H1 (cell line): ENCODE data around the gene KAT8. TPM values are rescaled to one million over a fixed set of nuclear protein-coding genes. Genes with fewer than 3 reads are reported as not detected.

Source experiments
- BACH1 ChIP-seq: IDR thresholded peaks from 2 replicates; pipeline ENCODE4 v1.6.1; 2012; ENCODE audit warnings: low read length, improper control_type of control experiment
- EZH2 ChIP-seq: fragments of 200-600 bp; sonication (generic); IDR thresholded peaks from 2 replicates; pipeline ENCODE4 v1.7.1; 2012; ENCODE audit warnings: low read depth, mild to moderate bottlenecking, moderate library complexity, low read length, inconsistent platforms; ENCODE audit not compliant: severe bottlenecking
- JUN ChIP-seq: IDR thresholded peaks from 2 replicates; pipeline ENCODE4 v1.6.1; 2011; ENCODE audit warnings: low read depth, mild to moderate bottlenecking, improper control_type of control experiment, low read length
- NRF1 ChIP-seq: IDR thresholded peaks from 2 replicates; pipeline ENCODE4 v1.6.1; 2011; ENCODE audit warnings: mild to moderate bottlenecking, low read depth, low read length, improper control_type of control experiment
- PHF8 ChIP-seq: fragments of 200-600 bp; sonication (generic); conservative IDR thresholded peaks from 2 replicates; pipeline ENCODE4 v1.7.1; 2012; ENCODE audit warnings: low read depth, mild to moderate bottlenecking, inconsistent platforms, low read length, moderate library complexity
- POLR2A ChIP-seq, 2 experiments: IDR thresholded peaks; 1 replicate in 1 of 2; 2 replicates in 1 of 2; pipeline ENCODE4 v1.6.1; 2011; ENCODE audit warnings: low read depth in 2 of 2, low read length in 2 of 2, mild to moderate bottlenecking in 2 of 2; ENCODE audit errors: control extremely low read depth in 1 of 2
- RBBP5 ChIP-seq: IDR thresholded peaks from 2 replicates; pipeline ENCODE4 v1.7.1; 2012; ENCODE audit warnings: low read depth, mild to moderate bottlenecking, inconsistent platforms, low read length, moderate library complexity, borderline replicate concordance
- RNF2 ChIP-seq: fragments of 200-900, 300-1000 bp; sonication (generic); IDR thresholded peaks from 2 replicates; pipeline ENCODE4 v1.7.1; 2016; ENCODE audit warnings: borderline replicate concordance, low read depth, mild to moderate bottlenecking, antibody characterized with exemption, low read length; ENCODE audit not compliant: poor library complexity, severe bottlenecking; ENCODE audit errors: missing control alignments
- SIN3A ChIP-seq, 2 experiments: IDR thresholded peaks in 1 of 2; conservative IDR thresholded peaks in 1 of 2; 2 replicates each; pipeline ENCODE4 v1.6.1; 2011 to 2012; ENCODE audit warnings: low read length in 2 of 2, improper control_type of control experiment in 1 of 2, low read depth in 1 of 2, mild to moderate bottlenecking in 1 of 2
- SP1 ChIP-seq: IDR thresholded peaks from 2 replicates; pipeline ENCODE4 v1.6.1; 2011; ENCODE audit warnings: low read depth, low read length
- SRF ChIP-seq: IDR thresholded peaks from 2 replicates; pipeline ENCODE4 v1.6.1; 2011; ENCODE audit warnings: mild to moderate bottlenecking, low read depth, low read length, moderate library complexity
- SUZ12 ChIP-seq: fragments of 200-600 bp; sonication (generic); IDR thresholded peaks from 2 replicates; pipeline ENCODE4 v1.6.1; 2012; ENCODE audit warnings: mild to moderate bottlenecking, inconsistent platforms, low read length, moderate library complexity, mixed read lengths
- TAF1 ChIP-seq: IDR thresholded peaks from 2 replicates; pipeline ENCODE4 v1.6.1; 2011; ENCODE audit warnings: mild to moderate bottlenecking, low read depth, low read length
- TEAD4 ChIP-seq: IDR thresholded peaks from 2 replicates; pipeline ENCODE4 v1.6.1; 2012; ENCODE audit warnings: low read depth, low read length, inconsistent platforms, mixed read lengths
- polyA plus RNA-seq, 7 experiments: library from polyadenylated mRNA; depleted of rRNA in 3 of 7; stranded (reverse) in 5 of 7; unstranded in 2 of 7; fragments of >200 nt in 5 of 7; fragments of 200-250 nt in 2 of 7; gene quantifications; 1 replicate in 5 of 7; 2 replicates in 1 of 7; 4 replicates in 1 of 7; pipeline versions ENCODE4 v1.2.1 to v1.2.3, GENCODE V29; 2011 to 2013; ENCODE audit warnings: missing spikeins in 2 of 7, mixed read lengths in 2 of 7
- total RNA-seq: library from RNA; stranded (reverse); fragmentation: NEBNext Ultra II Directional; extraction: Animal tissue kit (Norgen Biotek cat#: 25700); gene quantifications from 2 replicates; pipeline ENCODE4 v1.2.1, GENCODE V29; 2021
- TF ChIP-seq, protein P1 (sequence below), 3 experiments: IDR thresholded peaks; 1 replicate in 2 of 3; 2 replicates in 1 of 3; pipeline versions ENCODE4 v1.5.1 to v1.6.1; 2011; ENCODE audit warnings: low read length in 3 of 3, mild to moderate bottlenecking in 3 of 3, inconsistent platforms in 2 of 3, low read depth in 1 of 3, moderate library complexity in 1 of 3; ENCODE audit not compliant: insufficient read depth in 1 of 3; ENCODE audit errors: control extremely low read depth in 1 of 3
- TF ChIP-seq, protein P2 (sequence below): IDR thresholded peaks from 2 replicates; pipeline ENCODE4 v1.6.1; 2011; ENCODE audit warnings: low read depth, mild to moderate bottlenecking, low read length; ENCODE audit not compliant: insufficient read depth

KAT8 gene
- total and polyA plus RNA-seq, 2 of the 8 experiments (the other 6 are each of a cell fraction or from before 2014, with no cell fraction given): 52.6 to 61.6 TPM

DNA sequence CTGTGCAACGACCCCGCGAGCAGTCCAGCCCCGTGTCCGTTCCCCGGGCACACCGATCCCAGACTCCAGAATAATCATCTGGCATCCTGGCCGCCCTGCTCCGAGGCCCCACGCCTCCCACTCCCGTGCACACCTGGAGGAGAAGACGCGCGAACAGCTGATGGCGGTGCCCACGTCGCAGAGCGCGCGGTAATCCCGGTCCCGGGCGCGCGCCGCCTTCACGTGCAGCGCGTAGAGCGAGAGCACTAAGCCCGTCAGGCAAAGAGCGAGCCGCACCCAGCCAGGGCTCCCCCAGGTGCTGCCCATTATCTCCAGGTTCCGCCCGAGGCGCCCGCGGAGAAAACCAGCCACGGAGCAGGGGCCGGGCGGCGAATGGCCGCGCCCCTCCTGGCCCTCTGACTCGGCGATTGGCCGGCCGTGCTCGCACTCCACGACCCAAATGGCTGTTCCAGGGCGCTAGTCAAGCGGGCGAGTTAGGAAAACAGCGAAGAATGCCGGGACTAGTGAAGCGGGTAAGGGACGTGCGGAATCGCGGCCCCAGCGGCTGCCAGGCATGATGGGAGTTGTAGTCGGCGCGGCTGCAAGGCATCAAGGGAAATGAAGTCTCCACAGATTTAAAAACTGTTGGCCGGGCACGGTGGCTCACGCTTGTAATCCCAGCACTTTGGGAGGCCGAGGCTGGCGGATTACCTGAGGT, 22.9 kb upstream of the KAT8 start, which contains the start of gene VKORC1 (continued):
- TF ChIP-seq EZH2 (no peak), SP1 (0 out of 2 replicates have a peak, but pooled peaks have one; percentile 35), SIN3A (conservative IDR thresholded peaks at IDR 0.05 in 1 of 2, IDR thresholded peaks at IDR 0.05 in 1 of 2; ENCODE audit: low read depth in 1 of 2, low read length in 2 of 2) (peak in 1 of 2 experiments; percentile 16; a peak in 1 of 4 replicates), JUN (no peak), NRF1 (no peak), BACH1 (no peak), PHF8 (peak; percentile 43; the same call in 1 of the 2 replicates), SRF (no peak), POLR2A (IDR thresholded peaks at IDR 0.05; ENCODE audit: control extremely low read depth in 1 of 2, low read depth in 2 of 2, low read length in 2 of 2) (peak in 1 of 2 experiments; percentile 36; a peak in 1 of 3 replicates), TEAD4 (peak; percentile 12; the same call in 1 of the 2 replicates), SUZ12 (no peak), RNF2 (no peak), RBBP5 (peak; percentile 34; the same call in 1 of the 2 replicates), TAF1 (peak; percentile 70; the same call in 1 of the 2 replicates)
- TF ChIP-seq, protein P1, sequence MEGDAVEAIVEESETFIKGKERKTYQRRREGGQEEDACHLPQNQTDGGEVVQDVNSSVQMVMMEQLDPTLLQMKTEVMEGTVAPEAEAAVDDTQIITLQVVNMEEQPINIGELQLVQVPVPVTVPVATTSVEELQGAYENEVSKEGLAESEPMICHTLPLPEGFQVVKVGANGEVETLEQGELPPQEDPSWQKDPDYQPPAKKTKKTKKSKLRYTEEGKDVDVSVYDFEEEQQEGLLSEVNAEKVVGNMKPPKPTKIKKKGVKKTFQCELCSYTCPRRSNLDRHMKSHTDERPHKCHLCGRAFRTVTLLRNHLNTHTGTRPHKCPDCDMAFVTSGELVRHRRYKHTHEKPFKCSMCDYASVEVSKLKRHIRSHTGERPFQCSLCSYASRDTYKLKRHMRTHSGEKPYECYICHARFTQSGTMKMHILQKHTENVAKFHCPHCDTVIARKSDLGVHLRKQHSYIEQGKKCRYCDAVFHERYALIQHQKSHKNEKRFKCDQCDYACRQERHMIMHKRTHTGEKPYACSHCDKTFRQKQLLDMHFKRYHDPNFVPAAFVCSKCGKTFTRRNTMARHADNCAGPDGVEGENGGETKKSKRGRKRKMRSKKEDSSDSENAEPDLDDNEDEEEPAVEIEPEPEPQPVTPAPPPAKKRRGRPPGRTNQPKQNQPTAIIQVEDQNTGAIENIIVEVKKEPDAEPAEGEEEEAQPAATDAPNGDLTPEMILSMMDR (IDR thresholded peaks at IDR 0.05; ENCODE audit: control extremely low read depth in 1 of 3, insufficient read depth in 1 of 3, low read depth in 1 of 3, low read length in 3 of 3): no peak
- TF ChIP-seq, protein P2, sequence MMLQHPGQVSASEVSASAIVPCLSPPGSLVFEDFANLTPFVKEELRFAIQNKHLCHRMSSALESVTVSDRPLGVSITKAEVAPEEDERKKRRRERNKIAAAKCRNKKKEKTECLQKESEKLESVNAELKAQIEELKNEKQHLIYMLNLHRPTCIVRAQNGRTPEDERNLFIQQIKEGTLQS: no peak
